COR-L47 (cell line): Measurements from ENCODE around the gene TBCC.
A peak's percentile ranks its signal among the peaks of the same experiment; 100 is the strongest.
"Not testable (repeated sequence)": the region's sequence is repeated elsewhere in the genome, so short reads cannot be mapped to it uniquely, and the experiment has no call there.

Experiments
- DNase-seq: peaks from one replicate; lab custom pipeline; 2025; lab: John Stamatoyannopoulos, UW

TBCC gene, protein sequence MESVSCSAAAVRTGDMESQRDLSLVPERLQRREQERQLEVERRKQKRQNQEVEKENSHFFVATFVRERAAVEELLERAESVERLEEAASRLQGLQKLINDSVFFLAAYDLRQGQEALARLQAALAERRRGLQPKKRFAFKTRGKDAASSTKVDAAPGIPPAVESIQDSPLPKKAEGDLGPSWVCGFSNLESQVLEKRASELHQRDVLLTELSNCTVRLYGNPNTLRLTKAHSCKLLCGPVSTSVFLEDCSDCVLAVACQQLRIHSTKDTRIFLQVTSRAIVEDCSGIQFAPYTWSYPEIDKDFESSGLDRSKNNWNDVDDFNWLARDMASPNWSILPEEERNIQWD

DNA sequence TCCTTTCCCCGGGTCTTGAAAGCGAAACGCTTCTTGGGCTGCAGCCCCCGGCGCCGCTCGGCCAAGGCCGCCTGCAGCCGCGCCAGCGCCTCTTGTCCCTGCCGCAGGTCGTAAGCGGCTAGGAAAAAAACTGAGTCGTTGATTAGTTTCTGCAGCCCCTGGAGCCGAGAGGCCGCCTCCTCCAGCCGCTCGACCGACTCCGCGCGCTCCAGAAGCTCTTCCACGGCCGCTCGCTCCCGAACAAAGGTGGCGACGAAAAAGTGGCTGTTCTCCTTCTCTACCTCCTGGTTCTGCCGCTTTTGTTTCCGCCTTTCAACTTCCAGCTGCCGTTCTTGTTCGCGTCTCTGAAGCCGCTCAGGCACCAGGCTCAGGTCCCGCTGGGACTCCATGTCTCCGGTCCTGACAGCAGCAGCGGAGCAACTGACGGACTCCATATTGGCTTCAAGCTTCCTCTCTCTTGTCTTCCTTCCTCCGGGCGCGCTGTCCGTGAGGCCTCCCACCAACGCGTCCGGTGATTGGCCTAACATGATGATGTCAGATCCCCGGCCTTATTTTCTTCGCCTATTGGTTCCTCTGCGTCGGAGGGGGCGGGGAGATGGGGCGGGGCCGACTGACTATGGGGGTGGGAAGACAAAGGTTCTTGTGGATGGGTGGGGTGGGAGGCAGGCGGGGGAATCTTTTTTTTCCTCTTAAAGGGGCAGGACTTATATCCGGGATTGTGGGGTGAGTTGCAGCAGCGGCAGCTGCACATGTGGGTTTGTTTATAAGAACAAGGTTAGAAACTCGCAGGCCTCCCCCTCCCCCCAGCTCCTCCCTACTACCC, at the start of gene TBCC:
TBCC (minus strand) TSS at position 464 of the 823 bp plus-strand sequence; CDS start at position 434, 30 bp downstream.
- DNase-seq: peak; percentile 97

DNA sequence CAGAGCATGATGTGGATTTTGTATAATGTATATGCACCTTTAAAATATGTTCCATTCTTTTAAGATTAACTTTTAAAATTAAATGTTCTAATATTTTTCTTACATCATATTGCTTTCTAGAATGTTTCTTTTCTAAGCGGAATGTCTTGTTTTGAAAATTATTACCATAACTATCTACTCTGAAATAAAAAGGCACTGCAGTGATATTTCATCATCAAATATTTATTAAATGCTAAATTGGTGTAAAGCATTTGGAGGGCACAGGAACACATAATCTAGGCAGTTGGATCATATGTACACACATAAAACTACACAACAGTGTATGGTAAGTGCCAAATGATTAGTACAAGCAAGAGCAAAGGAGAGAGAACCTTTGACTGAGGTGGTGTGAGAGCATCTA, 49.7 kb upstream of the TBCC start:
- DNase-seq: no peak

DNA sequence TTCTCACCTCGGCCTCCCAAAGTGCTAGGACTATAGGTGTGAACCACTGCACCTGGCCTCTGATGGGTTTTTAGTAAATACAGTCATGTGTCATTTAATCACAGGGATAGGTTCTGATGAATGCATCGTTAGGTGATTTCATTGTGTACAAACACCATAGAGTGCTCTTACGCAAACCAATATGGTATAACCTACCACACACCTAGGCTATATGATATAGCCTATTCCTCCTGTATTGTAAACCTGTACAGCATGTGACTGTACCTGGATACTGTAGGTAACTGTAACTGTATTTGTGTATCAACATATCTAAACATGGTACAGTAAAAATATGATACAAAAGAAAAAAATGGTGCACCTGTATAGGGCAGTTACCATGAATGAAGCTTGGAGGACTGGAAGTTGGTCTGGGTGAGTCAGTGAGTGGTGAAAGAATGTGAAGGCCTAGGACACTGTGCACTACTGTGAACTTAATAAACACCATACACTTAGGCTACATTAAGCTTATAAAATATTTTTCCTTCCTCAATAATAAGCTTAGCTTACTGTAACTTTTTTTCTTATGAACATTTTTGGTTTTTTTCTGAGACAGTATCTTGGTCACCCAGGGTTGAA, 45.9 kb upstream of the TBCC start:
- peak; percentile 38 for DNase-seq

DNA sequence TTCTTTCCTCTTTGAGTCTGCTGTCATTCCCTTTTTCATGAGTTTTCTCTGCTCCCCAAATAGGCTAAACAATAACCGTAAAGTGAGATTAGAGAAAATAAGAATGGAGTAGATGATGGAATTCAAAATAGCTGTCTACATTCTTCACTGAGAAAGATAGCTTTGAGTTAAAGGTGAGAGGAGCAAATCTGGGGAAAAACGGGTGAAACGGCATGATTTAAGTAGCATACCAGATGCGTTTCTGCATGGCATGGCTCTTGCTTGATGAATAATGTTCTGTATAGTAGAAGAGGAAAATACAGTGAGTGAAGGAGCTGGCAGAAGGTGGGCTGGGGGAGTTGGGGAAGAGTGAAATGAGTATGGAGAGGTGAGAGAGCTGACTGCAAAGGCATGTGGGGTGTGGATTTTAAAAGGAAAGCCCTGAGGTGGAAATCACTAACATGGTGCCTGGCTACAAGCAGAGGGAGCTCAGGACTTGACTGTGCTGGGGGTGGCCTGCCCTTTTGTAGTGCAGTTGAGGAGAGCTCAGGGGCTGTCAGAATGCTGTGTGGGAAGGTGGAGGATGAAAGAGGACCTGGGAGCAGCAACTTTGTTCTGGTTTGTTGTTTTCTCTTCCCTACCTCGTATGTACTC, 44.8 kb upstream of the TBCC start:
- DNase-seq: no peak

DNA sequence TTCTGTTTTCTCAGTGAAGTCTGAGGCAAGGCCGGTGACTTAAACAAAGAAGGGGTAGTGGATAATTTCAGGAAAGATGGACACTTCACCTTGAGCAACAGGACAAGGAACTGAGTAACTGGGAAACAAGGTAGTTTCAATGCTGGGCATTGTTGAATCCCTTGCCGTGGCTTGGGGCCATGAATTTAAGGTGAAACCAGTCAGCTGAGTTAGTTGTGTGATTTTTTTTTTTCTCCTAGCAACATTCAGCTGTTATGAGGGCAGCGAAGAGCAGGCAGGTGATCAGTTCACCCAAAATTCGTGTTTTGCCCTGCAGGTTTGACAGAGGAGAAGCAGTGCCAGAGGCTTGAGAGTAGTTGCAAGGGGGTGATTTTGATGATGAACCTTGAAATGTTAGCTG, 42.8 kb upstream of the TBCC start:
- DNase-seq: no peak

DNA sequence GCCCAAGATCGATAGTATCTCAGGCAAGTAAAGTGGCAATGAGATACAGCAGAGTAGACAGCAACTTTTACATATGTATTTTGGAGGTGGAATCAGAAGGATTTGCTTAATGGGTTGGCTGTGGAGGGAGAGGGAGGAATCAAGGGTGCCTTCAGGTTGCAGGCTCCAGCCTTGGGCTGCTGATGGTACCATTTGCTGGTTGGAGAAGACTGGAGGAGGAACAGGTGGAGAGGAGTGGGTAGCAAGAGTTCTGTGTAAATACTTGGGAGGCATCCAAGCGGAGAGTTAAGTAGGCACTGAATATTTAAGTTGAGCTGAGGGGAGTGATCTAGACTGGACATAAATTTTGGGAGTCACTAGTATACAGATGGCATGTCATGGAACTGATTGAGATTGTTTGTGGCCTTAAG, 41.2 kb upstream of the TBCC start:
- no peak for DNase-seq

DNA sequence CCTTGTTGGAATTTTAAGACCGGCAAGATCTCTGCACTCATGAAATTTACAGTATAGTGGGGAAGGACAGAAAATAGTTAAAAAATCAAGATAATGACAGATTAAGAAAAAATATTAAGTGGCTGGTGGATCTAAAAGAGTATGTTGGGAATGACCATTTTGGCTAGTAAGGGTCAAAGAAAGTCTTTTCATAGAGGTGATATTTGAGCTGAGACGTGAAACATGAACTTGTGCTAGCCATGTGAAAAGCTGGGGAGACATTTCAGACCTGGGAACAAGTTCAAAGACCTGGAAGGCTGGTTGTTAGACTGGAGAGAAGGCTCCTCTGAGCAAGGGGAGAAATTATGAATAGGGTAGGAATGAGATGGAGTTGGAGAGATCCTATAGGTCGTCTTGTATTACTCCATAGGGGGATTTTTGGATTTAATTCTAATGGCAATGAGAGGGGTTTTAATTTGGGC, 40.7 kb upstream of the TBCC start:
- DNase-seq: no peak

DNA sequence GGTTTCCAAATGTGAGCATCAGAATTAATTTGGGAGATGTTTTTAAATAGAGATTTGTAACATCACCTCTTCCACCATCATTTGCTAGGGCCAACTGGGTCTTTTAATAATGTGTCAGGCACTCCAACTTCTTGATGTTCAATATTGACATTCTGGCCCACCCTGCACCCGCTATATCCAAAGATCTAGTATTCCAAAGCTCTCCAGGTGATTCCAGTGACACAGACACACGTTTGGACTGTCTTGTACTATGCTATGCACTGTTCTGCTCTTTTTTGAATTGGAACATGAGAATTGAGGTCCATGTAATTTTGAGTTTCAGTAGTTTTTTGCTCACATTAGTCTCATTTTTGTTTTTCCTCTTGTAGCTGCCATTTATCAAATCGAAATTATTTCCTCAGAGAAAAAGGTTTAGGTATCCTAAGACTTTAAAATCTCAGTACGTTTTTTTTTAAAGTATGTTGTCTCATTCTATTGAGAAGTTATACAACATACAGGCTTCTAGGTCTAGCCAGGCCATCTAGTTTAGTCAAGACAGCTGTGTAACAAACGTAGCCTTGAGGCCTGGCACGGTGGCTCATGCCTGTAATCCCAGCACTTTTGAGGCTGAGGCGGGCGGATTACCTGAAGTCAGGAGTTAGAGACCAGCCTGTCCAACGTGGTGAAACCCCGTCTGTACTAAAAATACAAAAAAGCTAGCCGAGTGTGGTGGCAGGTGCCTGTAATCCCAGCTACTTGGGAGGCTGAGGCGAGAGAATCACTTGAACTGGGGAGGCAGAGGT, 39.0 kb upstream of the TBCC start:
- no peak for DNase-seq

DNA sequence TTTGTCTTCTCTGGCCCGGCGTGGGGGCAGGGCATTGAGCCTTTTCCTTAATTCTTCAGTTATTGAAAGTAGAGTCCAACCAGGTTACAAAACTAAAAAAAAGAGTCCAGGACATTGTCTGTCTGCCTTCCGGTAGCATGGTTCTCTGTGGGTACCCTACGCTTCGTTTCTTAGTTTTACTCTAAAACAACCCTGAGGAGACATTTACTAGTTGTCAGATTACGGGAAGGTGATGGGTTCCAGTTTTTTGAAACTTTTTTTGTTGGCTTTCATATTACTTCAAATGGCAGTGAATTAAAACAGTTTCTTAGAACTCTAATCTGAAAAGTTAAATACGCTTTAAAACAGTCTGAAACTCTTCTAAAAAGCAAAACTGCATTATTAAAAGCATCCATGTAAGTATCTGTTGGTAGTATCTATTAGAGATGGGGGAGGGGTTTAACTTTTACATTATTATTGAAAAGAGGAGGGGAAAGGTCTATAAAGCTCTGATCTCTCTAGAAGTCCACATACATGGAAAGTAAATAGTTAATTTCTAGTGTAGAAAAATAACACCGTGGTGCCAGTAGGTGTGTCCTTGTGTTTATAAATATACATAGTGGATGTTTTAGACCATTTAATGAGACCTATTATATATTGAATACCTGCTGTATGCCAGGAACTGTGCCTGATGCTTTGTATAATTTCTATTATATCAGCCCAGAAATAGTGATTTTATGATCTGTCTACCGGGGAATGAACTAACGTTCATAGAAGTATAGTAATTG, 38.2 kb upstream of the TBCC start:
- DNase-seq: no peak

DNA sequence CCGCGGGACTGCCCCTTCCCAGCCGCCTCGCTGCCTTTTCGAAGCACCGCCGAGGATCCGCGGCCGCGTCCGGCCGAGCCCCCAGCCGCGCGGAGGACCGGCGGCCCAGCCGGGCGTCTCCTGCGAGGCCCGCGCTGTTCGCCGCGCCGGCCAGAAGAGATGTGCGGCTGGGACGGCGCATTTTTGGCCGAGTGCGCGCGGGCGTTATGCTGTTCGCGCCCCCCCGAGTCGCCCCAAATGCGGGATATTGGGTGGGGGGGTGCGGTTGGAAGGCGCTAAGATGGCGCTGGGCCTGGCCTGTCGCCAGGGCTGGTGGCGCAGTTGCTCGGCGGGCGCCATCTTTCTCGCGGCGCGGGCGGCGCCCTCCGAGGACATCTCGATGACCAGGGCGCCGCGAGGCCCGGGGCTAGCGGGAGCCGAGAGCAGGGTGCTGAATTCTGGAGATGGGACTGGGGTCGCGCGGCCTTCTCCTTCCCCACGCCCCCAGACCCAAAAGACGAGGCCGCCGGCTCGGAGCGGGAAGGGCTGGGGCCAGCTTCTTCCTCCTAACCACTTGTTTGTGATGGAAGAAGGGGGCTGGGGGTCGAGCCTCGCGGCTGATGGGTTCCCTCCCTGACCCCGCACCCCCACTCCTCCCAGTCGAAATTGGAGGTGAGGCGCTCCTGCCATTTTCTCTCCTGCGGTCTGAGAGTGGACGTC, 37.4 kb upstream of the TBCC start:
- peak; percentile 74 for DNase-seq

DNA sequence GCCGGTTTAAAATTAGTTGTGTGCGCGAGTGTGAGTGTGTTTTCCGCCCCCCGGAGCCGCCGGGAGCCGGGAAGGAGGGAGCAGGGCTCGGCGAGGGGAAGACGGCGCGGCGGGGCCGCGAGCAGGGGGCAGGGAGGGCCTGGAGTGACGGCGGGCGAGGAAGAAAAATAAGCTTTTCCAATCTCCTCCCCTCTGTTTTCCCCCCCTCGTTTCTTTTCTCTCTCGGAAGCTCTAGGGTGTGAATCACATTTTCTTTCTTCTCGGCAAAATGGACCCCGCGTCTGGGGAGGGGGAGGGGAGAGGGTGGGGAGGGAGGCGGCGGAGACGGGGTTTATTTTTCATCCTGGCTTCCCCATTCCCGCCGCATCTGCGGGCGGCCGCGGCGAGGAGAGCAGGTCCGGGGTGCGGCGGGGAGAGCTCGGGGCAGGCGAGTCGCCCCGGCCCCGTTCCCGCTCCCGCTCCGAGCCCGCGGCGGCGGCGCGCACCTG, 36.8 kb upstream of the TBCC start:
- peak; percentile 82 for DNase-seq

DNA sequence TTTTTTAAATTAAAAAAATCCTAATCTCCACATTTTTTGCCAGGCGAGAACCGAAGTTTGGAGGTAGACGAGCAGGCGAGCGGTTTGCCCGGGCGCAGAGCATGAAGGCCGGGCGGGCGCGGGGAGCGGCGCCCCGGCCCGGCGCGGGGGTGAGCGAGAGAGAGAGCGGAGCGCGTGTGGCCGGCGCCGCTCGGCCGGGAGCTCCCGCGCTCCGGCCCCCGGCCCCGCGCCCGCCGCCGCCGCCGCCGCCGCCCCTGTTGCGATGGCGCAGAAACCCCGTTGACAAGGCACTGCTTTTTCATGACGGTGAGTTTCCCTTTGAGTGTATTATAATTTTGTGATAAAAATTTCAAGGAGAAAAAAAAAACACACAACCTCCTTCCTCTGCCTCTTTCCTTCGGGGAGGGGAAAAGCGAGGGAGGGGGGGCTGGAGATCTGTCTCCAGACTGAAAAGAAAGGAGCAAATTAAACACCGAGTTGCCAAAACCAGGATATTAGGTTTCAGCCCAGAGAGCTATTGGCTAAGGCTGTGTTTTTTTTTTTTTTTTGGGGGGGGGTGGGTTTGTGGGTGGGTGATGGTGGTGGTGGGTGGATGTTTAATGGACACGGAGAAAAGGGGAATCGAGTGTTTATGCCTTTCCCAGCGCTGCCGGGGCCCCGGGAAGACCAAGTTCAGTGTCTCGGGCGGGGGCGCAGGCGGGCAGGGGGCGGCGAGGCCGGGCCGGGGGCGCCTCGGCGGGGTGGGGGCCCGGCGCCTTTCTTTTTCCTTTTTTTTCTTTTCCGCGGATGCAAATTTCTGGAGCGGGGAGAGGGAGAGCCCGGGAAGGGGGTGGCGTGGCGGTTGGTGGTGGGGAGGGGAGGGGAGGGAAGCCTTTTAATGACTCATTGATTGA, 36.1 kb upstream of the TBCC start, which contains the start of gene BICRAL:
BICRAL (plus strand) TSS at position 257 of the 893 bp plus-strand sequence. CDS start 39,971 bp downstream, outside the sequence.
- DNase-seq: peak; percentile 83

DNA sequence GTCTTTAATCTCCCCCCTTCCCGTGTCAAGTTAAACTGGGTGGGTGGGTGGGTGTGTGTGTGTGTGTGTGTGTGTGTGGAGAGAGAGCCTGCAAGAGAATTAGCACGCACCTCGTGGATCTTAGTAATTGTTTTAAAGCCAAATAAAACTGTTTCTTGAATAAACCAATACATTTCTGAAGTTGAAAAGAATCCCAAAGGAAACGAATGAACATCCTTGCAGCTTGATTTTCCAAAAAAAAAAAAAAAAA, 35.6 kb upstream of the TBCC start:
- DNase-seq: no peak

DNA sequence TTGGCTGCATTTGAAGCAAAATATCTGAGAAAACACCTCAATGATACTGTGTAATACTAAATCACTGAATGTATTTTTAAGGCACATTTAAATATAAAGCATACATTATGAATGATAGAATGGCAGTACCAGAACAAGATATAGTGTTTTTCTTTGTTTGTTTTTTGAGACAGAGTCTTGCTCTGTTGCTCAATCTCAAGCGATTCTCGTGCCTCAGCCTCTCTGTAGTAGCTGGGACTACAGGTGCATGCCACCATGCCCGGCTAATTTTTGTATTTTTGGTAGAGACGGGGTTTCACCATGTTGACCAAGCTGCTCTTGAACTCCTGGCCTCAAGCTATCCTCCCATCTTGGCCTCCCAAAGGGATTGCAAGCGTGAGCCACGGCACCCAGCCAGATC, 33.6 kb upstream of the TBCC start:
- DNase-seq: no peak

DNA sequence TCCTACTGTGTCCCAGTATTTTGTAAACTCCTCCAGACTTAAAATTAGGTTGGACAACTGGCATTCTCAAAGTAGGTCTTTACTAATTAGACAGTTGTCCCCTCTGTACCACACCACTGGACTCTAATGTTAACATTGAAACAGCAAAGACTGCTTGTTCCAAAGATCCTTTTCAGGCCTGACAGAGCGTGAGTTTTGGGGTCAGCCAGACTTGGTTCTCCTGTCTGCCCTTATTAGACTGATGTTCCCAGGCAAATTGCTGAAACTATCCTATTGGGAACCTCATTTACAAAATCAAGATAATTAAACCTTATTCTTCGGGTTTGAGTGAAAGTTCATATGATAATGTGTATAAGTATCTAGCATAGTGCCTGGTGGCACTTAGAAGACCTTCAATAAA, 32.2 kb upstream of the TBCC start:
- no peak for DNase-seq

DNA sequence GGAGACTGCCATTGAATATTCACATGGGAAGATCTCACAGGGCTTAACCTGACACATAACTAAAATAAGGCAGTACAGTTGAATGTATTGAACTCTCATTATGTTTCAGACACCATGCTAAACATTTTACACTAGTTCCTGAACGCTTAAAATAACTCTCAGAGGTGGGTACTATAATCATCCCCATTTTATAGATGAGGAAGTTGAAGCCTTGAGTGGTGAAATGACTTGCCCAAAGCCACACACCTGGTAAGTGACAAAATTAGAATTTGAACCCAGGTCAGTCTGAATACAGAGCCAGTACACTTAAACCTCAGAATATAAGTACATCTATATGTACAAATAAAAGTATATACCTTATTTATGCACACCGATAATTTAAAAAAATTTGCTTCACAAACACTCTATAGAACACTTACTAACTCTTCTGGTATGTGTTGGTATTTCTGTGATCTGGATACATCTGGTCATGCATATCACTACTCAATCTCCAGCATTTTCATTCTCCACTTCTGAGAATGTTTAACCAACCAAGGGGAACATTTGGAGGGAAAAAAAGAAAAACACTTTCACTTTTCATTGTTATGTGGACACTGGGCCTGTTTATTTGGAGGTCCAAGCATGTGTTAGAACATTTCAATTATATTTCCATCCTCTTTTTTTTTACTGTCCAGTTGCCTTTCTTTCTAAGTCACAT, 31.4 kb upstream of the TBCC start:
- no peak for DNase-seq

DNA sequence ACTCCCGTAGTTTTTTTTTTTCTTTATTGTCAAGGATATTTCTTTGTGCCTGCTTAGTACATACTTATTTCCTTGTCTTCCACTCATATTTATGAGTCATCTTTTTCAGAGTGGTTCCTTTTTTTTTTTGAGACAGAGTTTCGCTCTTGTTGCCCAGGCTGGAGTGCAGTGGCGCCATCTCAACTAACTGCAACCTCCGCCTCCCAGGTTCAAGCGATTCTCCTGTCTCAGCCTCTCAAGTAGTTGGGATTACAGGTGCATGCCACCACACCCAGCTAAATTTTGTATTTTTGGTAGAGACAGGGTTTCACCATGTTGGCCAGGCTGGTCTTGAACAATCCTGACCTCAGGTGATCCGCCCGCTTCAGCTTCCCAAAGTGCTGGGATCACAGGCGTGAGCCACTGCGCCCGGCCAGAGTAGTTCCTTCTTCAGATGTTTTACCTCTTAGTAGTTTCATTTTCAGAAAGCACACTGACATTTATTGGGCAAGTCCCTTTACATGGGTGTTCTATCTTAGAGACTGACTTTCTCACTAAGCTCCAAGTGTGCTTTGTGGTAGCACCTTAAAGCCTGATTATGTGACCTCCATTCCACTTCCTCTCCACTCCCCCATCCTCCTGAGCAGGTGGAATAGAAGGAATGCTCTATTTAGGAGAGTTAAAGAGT, 29.1 kb upstream of the TBCC start:
- not testable (repeated sequence) for DNase-seq

DNA sequence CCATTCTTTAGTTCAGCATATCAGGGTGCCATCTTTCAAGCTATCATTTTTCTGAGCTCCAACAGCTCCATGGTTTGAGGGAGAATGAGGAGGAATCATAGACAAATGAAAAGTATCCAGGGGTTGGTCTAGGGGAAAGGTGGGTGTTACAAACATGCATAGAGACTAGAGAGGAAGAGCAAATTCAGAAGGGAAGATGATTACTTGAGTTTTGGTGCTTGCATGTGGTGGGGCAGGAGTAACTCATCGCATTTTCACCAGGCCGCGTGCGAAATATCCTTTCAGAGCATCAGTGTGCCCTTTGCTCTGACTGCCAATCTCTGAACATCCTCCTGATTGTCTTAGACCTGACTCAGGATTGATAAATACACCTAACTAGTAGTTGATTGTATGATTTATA, 28.3 kb upstream of the TBCC start:
- no peak for DNase-seq
